Measurements from ENCODE around the gene PCK2.

- TF ChIP-seq CTCF (IDR thresholded peaks at IDR 0.05) = peak in 1 of 3 experiments; percentile 5
- TF ChIP-seq POLR2A (IDR thresholded peaks at IDR 0.05) = peak in 1 of 2 donors; percentile 51
- TF ChIP-seq POLR2AphosphoS5 (IDR thresholded peaks at IDR 0.05; ENCODE audit: insufficient read depth in 1 of 2, low read depth in 1 of 2) = peak; percentile 27 to 86
Observed at GRCh38 chr14:24093901-24094840, at the start of gene PCK2.

All from vagina (tissue), 2 donors.